ENCODE data around the gene NFIB.

The NFIB gene

DNA sequence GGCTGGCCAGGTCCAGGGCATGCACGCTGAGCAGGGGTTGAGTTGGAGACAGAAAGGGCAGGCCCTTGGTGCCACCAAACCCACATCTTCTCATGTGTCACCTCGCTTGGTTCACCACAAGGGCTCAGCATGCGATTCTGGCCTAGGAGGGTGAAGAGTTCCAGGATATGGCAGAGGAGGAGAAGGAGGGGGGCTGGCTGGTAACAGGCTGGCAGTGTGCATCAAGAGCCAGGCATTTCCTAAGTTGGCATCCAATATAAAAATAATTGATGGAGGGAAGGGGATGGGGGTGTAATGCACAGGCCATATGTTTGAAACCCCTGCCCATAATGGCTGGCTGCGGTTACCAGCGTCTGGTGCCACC, 255.6 kb downstream of the NFIB start:
- DNase-seq = no peak

DNA sequence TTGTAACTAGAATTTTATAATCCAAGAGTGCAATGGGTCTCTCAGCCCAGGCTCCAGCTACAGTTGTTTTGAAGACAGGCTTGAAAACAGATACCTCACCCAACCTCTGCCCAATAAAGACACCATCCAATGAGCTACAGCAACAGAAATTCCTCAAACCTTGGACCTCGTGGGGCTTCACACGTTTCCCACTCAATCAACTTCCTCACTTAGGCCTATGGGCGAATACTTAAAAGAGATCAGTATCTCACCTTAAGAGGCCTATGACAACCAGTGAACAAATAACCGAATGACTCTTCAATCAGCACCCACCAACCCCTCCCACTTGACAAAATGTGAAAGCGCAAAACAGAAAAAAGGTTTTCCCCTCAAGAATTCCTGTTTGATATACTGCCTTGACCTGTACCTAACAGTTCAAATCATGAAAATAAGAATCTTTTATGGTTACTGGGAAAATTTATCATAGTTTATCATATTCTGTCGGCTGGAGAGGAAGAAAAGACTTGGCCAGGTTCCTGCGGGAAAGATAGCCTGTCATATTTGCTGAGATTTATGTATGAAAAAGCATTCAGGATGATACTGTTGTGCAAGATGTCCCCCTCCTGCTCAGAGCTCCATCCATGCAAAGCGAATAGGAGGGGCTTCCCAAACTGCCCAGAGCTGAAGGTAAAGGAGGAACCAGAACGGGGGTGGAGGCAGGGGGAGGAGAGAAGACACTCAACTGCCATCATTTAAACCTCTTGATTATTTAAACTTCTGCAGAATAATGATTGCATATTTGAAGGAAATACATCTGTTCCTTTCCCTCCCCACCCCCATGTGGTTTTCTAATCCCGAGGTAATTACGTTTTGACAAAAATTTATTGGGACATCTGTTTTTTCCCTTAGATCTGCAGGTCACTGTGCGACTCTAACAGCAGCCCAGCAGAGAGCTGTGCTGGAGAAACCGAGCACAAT, 256.3 kb downstream of the NFIB start:
- no peak for DNase-seq

DNA sequence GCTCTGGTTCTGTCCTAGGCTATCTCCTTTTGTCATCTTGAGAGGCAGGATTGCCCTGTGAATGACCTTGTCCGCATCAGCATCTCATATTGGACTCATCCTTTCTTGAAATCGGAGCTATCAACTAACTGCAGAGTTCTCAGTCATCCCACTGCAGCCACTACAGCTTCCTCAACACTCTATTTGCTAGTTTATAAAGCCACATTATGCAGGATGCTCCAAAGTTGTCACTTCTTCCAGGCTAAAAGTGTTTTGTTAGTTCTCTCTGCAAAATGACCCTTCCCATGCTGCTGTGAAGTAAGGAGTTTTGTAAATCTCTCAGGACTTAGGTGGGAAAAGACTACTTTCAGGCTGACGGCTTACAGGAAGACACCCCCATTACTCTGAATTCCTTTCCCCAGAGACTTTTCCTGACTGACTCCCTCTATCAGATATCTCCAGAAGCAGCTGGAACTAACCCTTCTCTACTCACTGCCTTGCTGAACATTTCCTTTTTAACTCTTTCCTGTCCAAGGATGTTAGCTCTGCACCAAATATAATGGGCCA, 257.6 kb downstream of the NFIB start:
- DNase-seq = no peak

DNA sequence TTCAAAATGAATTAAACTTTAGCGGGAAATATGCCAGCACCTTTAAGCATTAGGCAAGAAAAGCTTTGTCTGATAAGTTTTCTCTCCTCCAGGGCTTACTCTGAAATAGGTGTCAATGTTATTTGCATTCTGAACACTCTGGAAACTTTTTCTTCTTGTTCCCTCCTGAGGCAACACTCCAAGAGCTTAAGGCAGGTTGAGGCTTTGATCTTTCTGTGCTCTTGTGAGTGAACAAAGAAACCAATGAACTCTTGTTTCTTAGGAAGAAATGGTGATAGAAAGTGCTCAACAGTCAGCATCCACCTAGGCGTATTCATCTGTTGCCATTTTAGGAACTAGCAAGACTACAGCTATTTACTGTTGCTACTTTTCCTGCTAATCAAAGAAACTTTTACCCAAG, 259.8 kb downstream of the NFIB start:
- no peak for DNase-seq

DNA sequence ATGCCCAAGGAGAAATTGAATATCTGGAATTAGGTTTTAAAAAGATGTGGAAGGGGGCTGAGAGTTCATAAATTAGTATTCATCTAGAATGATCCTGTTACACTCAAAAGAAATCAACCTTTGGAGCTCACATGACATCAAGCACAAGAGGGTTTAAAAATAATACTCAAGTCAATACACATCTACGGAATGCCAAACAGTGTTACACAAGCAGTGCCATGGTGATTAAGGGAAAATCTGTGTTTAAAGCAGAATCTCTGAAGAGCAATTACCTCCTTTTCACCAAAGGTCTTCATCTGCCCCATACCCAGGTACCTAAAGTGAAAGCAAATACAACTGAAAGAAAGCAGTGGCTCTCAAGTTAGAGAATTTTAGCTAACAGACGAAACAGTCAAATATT, 261.6 kb downstream of the NFIB start:
- DNase-seq = no peak

DNA sequence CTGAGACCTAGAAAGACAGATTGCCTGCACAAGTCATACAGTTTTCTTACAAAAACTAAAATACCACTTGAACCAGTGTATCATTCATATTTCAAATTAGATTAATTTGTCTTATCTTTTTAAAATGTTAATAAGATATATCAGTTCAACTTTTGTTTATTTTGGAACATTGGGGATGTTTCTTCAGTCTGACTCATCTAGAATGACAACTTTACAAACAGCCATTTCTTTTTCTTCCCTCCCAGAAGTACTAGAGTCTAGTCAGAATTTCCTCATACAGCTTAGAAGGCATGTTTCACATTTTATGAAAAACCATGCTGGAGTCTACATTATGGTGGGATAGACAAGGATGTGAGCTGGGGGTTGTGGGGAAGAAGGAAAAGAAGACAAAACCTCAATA, 262.5 kb downstream of the NFIB start:
- DNase-seq = no peak

DNA sequence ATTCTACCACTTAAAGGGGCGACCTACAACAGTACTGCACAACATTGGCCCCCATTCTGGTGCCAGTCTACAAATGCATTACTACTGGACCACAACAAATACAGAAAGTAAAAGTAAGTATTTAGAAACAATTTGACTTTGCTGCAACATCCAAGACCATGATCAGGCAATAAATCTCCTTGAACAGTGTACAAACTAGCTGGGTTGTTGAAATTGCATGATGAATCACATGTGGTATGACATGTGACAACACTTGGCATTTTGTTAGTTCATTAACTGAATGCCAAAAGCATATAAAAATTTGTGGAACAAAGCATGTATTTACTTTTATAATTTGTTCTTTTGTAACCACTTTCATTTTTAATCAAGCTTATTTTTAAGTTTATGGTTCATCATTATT, 270.5 kb downstream of the NFIB start:
- DNase-seq = no peak

DNA sequence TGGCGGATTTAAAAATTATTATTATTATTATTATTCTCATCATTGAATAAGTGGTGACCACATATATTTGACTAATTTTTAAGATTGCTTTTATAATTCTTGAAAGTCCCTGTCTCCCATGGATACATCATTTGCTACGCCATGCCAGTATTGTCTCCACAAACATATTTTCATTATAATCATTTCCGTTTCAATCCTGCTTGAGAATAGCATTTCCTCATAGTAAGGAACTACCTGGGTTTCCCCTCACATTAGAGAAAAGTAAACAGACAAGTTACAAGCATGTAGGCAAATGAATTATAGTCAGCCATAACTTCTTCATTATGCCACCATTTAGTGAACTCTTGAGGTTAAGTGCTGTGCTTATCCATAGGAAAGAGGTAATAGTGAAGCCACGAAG, 276.6 kb downstream of the NFIB start:
- DNase-seq = no peak

DNA sequence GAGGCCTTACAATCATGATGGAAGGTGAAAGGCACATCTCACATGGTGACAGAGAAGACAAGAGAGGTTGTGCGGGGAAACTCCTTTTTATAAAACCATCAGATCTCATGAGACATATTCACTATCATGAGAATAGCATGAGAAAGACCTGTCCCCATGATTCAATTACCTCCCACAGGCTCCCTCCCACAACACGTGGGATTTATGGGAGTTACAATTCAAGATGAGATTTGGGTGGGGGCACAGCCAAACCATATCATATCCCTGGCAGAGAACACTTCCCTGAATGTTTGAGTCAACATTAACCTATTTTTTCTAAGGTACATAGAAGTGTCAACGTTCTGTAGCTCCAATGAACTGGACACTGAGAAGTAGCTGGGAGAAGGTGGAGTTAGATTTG, 280.9 kb downstream of the NFIB start:
- DNase-seq = no peak
